ENCODE measurements around the gene CEP131.

Gene CEP131

GRCh38 chr17:81188491-81188840, 34.3 kb downstream of the CEP131 start:
- no peak overlapping the region for H3K9ac ChIP-seq (ENCODE audit: low read length)
- H3K9me2 ChIP-seq (replicated peaks; ENCODE audit: insufficient read depth, low read length), result no peaks in the 10 kb centered on the region
- no peaks in the 10 kb centered on the region for H3K79me2 ChIP-seq (ENCODE audit: insufficient read depth, low read length)
- no peak overlapping the region for H3K4me2 ChIP-seq (ENCODE audit: low read depth, low read length, poor library complexity, severe bottlenecking)
- H4K20me1 ChIP-seq (ENCODE audit: low read depth, low read length), result no peaks in the 10 kb centered on the region
- no peaks in the 10 kb centered on the region for H3F3A ChIP-seq (ENCODE audit: insufficient read depth)
- H3K4me3 ChIP-seq (ENCODE audit: insufficient read depth, low read length, poor library complexity, severe bottlenecking), result no peak overlapping the region
- no peak for TF ChIP-seq CTCF (IDR thresholded peaks at IDR 0.05; ENCODE audit: insufficient read depth, low read length, poor library complexity, severe bottlenecking)
- TF ChIP-seq EZH2phosphoT487 (conservative IDR thresholded peaks at IDR 0.05; ENCODE audit: low read length), result no peak
- no peak overlapping the region for H3K27ac ChIP-seq (ENCODE audit: low read depth, low read length)
- H3K27me3 ChIP-seq (ENCODE audit: low read length), result no peaks in the 10 kb centered on the region
- no peaks in the 10 kb centered on the region for H3K9me3 ChIP-seq (ENCODE audit: insufficient read depth, low read length)
- no peaks in the 10 kb centered on the region for H3K36me3 ChIP-seq (ENCODE audit: low read length)
- no peak overlapping the region for H2AFZ ChIP-seq (ENCODE audit: low read depth, low read length, severe bottlenecking)

- H3K27ac ChIP-seq (ENCODE audit: low read depth, low read length), result no peak overlapping the region
- H3K79me2 ChIP-seq (ENCODE audit: insufficient read depth, low read length), result no peaks in the 10 kb centered on the region
- no peaks in the 10 kb centered on the region for H3K36me3 ChIP-seq (ENCODE audit: low read length)
- H3K4me3 ChIP-seq (ENCODE audit: insufficient read depth, low read length, poor library complexity, severe bottlenecking), result no peak overlapping the region
- no peak overlapping the region for H2AFZ ChIP-seq (ENCODE audit: low read depth, low read length, severe bottlenecking)
- no peaks in the 10 kb centered on the region for H3K27me3 ChIP-seq (ENCODE audit: low read length)
- no peak overlapping the region for H3K9ac ChIP-seq (ENCODE audit: low read length)
- H3K4me2 ChIP-seq (ENCODE audit: low read depth, low read length, poor library complexity, severe bottlenecking), result no peak overlapping the region
- no peaks in the 10 kb centered on the region for H3F3A ChIP-seq (ENCODE audit: insufficient read depth)
- TF ChIP-seq EZH2phosphoT487 (conservative IDR thresholded peaks at IDR 0.05; ENCODE audit: low read length) (no peak), CTCF (IDR thresholded peaks at IDR 0.05; ENCODE audit: insufficient read depth, low read length, poor library complexity, severe bottlenecking) (no peak)
- H4K20me1 ChIP-seq (ENCODE audit: low read depth, low read length), result no peaks in the 10 kb centered on the region
- no peaks in the 10 kb centered on the region for H3K9me2 ChIP-seq (replicated peaks; ENCODE audit: insufficient read depth, low read length)
- no peaks in the 10 kb centered on the region for H3K9me3 ChIP-seq (ENCODE audit: insufficient read depth, low read length)
These were observed 34.9 kb downstream of the CEP131 start for GRCh38 chr17:81187586-81188490.

GRCh38 chr17:81187120-81187519, 35.6 kb downstream of the CEP131 start:
- H3K4me2 ChIP-seq (ENCODE audit: low read depth, low read length, poor library complexity, severe bottlenecking), result no peak overlapping the region
- no peaks in the 10 kb centered on the region for H4K20me1 ChIP-seq (ENCODE audit: low read depth, low read length)
- H3K27ac ChIP-seq (ENCODE audit: low read depth, low read length), result no peak overlapping the region
- H3F3A ChIP-seq (ENCODE audit: insufficient read depth), result no peaks in the 10 kb centered on the region
- H3K79me2 ChIP-seq (ENCODE audit: insufficient read depth, low read length), result no peaks in the 10 kb centered on the region
- H3K9me2 ChIP-seq (replicated peaks; ENCODE audit: insufficient read depth, low read length), result no peaks in the 10 kb centered on the region
- H3K9ac ChIP-seq (ENCODE audit: low read length), result no peak overlapping the region
- H3K9me3 ChIP-seq (ENCODE audit: insufficient read depth, low read length), result no peaks in the 10 kb centered on the region
- no peak for TF ChIP-seq EZH2phosphoT487 (conservative IDR thresholded peaks at IDR 0.05; ENCODE audit: low read length)
- TF ChIP-seq CTCF (IDR thresholded peaks at IDR 0.05; ENCODE audit: insufficient read depth, low read length, poor library complexity, severe bottlenecking), result no peak
- H3K27me3 ChIP-seq (ENCODE audit: low read length), result no peaks in the 10 kb centered on the region
- no peaks in the 10 kb centered on the region for H3K36me3 ChIP-seq (ENCODE audit: low read length)
- H3K4me3 ChIP-seq (ENCODE audit: insufficient read depth, low read length, poor library complexity, severe bottlenecking), result no peak overlapping the region
- no peak overlapping the region for H2AFZ ChIP-seq (ENCODE audit: low read depth, low read length, severe bottlenecking)

All from SU-DHL-6 (cell line).